Transverse colon (tissue), 4 donors: ENCODE data around the gene LGI1. TPM values are rescaled to one million over a fixed set of nuclear protein-coding genes. Genes with fewer than 3 reads are reported as not detected.

ENCODE experiments used
- DNase-seq: peaks from one replicate; pipeline ENCODE4 v3.0.0-alpha.2; 2019
- H3K27ac ChIP-seq, 4 donors: fragments of 200-600 bp; sonication (generic); 2 replicates each; pipeline ENCODE4 v1.5.1; 2016 to 2018; ENCODE audit warnings: inconsistent platforms in 4 of 4
- H3K27me3 ChIP-seq: fragments of 200-600 bp; sonication (generic); 2 replicates; pipeline ENCODE4 v1.5.1; 2017; ENCODE audit warnings: inconsistent platforms
- H3K36me3 ChIP-seq, 4 donors: fragments of 200-600 bp; sonication (generic); 2 replicates each; pipeline ENCODE4 v1.5.1; 2017 to 2019; ENCODE audit warnings: inconsistent platforms in 4 of 4
- H3K4me1 ChIP-seq, 4 donors: fragments of 200-600 bp; sonication (generic); 2 replicates each; pipeline ENCODE4 v1.5.1; 2017 to 2020; ENCODE audit warnings: inconsistent platforms in 4 of 4
- H3K4me3 ChIP-seq, 4 donors: fragments of 200-600 bp; sonication (generic); 1 replicate in 1 of 4; 2 replicates in 3 of 4; pipeline versions ENCODE4 v1.5.1 to v1.6.1; 2017 to 2019; ENCODE audit warnings: inconsistent platforms in 4 of 4
- H3K9me3 ChIP-seq, 2 donors: fragments of 200-600 bp; sonication (generic); 2 replicates each; pipeline ENCODE4 v1.5.1; 2017 to 2019; ENCODE audit warnings: inconsistent platforms in 2 of 2
- EP300 ChIP-seq: sonication (generic); formaldehyde crosslinking; IDR thresholded peaks from one replicate; pipeline ENCODE4 v1.6.1; 2017; ENCODE audit warnings: antibody characterized with exemption, low read depth
- POLR2A ChIP-seq: fragments of 450-650 bp; IDR thresholded peaks from one replicate; pipeline ENCODE4 v1.6.1; 2016; ENCODE audit warnings: antibody characterized with exemption, mild to moderate bottlenecking, moderate library complexity
- POLR2AphosphoS5 ChIP-seq, 3 donors: sonication (generic); formaldehyde crosslinking; IDR thresholded peaks; one replicate each; pipeline ENCODE4 v1.6.1; 2016; ENCODE audit warnings: antibody characterized with exemption in 3 of 3
- whole genome bisulfite sequencing, 2 donors: methylation state at CpG; one replicate each; pipeline ENCODE4 v1.1.5; 2018; ENCODE audit warnings: low coverage in 1 of 2; 5-methylcytosine and 5-hydroxymethylcytosine counted together
- in situ Hi-C, 4 donors: fragments of 200-750 bp; cut with MboI; loops; one replicate each; pipeline versions ENCODE4 v1.15.0 to v1.15.1; 2017; ENCODE audit warnings: low sequenced_read_pairs in 3 of 4, low pct_ligation_motif_present in 1 of 4, low pct_unique_long_range_greater_than_20kb in 1 of 4
- intact Hi-C: fragments of 100-400 bp; cut with DNase I; formaldehyde crosslinking; loops from one replicate; pipeline ENCODE4 v1.15.1; 2023; ENCODE audit warnings: low total_unique reads
- total RNA-seq, 4 donors: library from RNA; depleted of rRNA; stranded (reverse); fragments of >200 nt; gene quantifications; one replicate each; pipeline ENCODE4 v1.1.0, GENCODE V29; 2016
- TF ChIP-seq, protein P1 (sequence below), 5 experiments: fragments of 200-600 bp in 3 of 5; fragments of 450-650 bp in 2 of 5; sonication (generic) in 3 of 5; IDR thresholded peaks; 1 replicate in 2 of 5; 2 replicates in 3 of 5; pipeline ENCODE4 v1.5.1; 2016 to 2017; ENCODE audit warnings: antibody characterized with exemption in 5 of 5, inconsistent platforms in 3 of 5, mild to moderate bottlenecking in 2 of 5, moderate library complexity in 1 of 5

The LGI1 gene
- total RNA-seq, 4 donors from 2014 or later: 1.1 to 2.4 TPM; not detected in 2

DNA sequence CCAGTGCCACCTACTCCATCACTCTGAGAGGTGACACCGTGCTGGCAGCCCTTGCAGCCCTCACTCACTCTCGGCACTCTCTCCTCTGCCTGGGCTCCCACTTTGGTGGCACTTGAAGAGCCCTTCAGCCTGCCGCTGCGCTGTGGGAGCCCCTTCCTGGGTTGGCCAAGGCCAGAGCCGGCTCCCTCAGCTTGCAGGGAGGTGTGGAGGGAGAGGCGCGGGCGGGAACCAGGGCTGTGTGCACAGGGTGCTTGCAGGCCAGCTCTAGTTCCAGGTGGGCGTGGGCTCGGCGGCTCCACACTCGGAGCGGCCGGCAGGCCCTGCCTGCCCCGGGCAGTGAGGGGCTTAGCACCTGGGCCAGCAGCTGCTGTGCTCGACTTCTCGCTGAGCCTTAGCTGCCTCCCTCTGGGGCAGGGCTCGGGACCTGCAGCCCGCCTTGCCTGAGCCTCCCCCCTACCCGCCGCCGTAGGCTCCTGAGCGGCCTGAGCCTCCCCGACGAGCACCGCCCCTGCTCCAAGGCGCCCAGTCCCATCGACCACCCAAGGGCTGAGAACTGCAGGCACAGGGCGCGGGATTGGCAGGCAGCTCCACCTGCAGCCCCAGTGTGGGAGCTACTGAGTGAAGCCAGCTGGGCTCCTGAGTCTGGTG is 87.4 kb downstream of the LGI1 start:
- in situ Hi-C loops (no loop called here), intact Hi-C loops (no loop called here)
- no peak overlapping the region for H3K27ac ChIP-seq
- no peak for TF ChIP-seq POLR2A
- TF ChIP-seq, protein P1, sequence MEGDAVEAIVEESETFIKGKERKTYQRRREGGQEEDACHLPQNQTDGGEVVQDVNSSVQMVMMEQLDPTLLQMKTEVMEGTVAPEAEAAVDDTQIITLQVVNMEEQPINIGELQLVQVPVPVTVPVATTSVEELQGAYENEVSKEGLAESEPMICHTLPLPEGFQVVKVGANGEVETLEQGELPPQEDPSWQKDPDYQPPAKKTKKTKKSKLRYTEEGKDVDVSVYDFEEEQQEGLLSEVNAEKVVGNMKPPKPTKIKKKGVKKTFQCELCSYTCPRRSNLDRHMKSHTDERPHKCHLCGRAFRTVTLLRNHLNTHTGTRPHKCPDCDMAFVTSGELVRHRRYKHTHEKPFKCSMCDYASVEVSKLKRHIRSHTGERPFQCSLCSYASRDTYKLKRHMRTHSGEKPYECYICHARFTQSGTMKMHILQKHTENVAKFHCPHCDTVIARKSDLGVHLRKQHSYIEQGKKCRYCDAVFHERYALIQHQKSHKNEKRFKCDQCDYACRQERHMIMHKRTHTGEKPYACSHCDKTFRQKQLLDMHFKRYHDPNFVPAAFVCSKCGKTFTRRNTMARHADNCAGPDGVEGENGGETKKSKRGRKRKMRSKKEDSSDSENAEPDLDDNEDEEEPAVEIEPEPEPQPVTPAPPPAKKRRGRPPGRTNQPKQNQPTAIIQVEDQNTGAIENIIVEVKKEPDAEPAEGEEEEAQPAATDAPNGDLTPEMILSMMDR (IDR thresholded peaks at IDR 0.05): no peak
- TF ChIP-seq POLR2AphosphoS5 (IDR thresholded peaks at IDR 0.05): no peak
- no peak for TF ChIP-seq EP300
- H3K4me3 ChIP-seq: no peak overlapping the region
- no peaks in the 10 kb centered on the region for H3K9me3 ChIP-seq
- H3K36me3 ChIP-seq: no peaks in the 10 kb centered on the region
- no peak for DNase-seq
- no peaks in the 10 kb centered on the region for H3K27me3 ChIP-seq
- no peaks in the 10 kb centered on the region for H3K4me1 ChIP-seq
- 95% methylated on average over 24 of the region's 30 CpGs; no CpG with 5 or more reads in 1 of the 2 donors for WGBS, 2 donors

Other genes with a start within 250 kb of the LGI1 start
- gene FFAR4, start 191.3 kb upstream of the LGI1 start, total RNA-seq: 10 to 100 TPM in 3 of 4 donors, under 1 TPM in 1; 0.75 to 17.1 (median 12.9) TPM
- gene RBP4, start 156.7 kb upstream of the LGI1 start, total RNA-seq: 10 to 100 TPM in 2 of 4 donors, 1 to 10 TPM in 2; 3.4 to 18.0 (median 7.1) TPM
- not detected for gene PDE6C, start 145.4 kb upstream of the LGI1 start, total RNA-seq
- 10 to 100 TPM in 3 of 4 donors, 1 to 10 TPM in 1; 1.9 to 37.4 (median 13.9) TPM for gene FRA10AC1, start 55.3 kb upstream of the LGI1 start, total RNA-seq
- 10 to 100 TPM in 3 of 4 donors, 1 to 10 TPM in 1; 7.4 to 42.1 (median 28.9) TPM for gene SLC35G1, start 136.0 kb downstream of the LGI1 start, total RNA-seq
- 100 to 1,000 TPM in 1 of 4 donors, 10 to 100 TPM in 3; 67.9 to 100 (median 90.8) TPM for gene PLCE1, start 236.0 kb downstream of the LGI1 start, total RNA-seq